MM.1S (cell line): ENCODE data around the gene CMC4.

Experiments used
- DNase-seq: peaks from one replicate; pipeline ENCODE4 v3.0.0-alpha.2; 2015
- H2AFZ ChIP-seq: fragments of 300-600 bp; sonication (generic); 2 replicates; pipeline ENCODE4 v1.6.0; 2016; ENCODE audit warnings: antibody characterized with exemption, low read length
- H3F3A ChIP-seq: fragments of 300-600 bp; sonication (generic); 2 replicates; pipeline ENCODE4 v1.6.1; 2016; ENCODE audit warnings: mild to moderate bottlenecking, antibody characterized with exemption, low read length, moderate library complexity, mixed read lengths; ENCODE audit not compliant: insufficient read depth
- H3K27ac ChIP-seq: fragments of 300-600 bp; sonication (generic); 2 replicates; pipeline ENCODE4 v1.5.1; 2016; ENCODE audit warnings: mild to moderate bottlenecking, low read length
- H3K27me3 ChIP-seq: fragments of 300-600 bp; sonication (generic); replicated peaks from 2 replicates; pipeline ENCODE4 v1.6.0; 2016; ENCODE audit warnings: low read length; ENCODE audit not compliant: insufficient read depth
- H3K36me3 ChIP-seq: fragments of 300-600 bp; sonication (generic); replicated peaks from 2 replicates; pipeline ENCODE4 v1.6.1; 2016; ENCODE audit warnings: mild to moderate bottlenecking, low read length, mixed read lengths; ENCODE audit not compliant: insufficient read depth
- H3K4me1 ChIP-seq: fragments of 300-600 bp; sonication (generic); 2 replicates; pipeline ENCODE4 v1.6.1; 2016; ENCODE audit warnings: low read length, mixed read lengths
- H3K4me2 ChIP-seq: fragments of 300-600 bp; sonication (generic); 2 replicates; pipeline ENCODE4 v1.6.0; 2016; ENCODE audit warnings: low read depth, low read length
- H3K4me3 ChIP-seq: fragments of 300-600 bp; sonication (generic); 2 replicates; pipeline ENCODE4 v1.5.1; 2016; ENCODE audit warnings: low read length, mixed read lengths
- H3K79me2 ChIP-seq: fragments of 300-600 bp; sonication (generic); 2 replicates; pipeline ENCODE4 v1.6.1; 2016; ENCODE audit warnings: mixed run types, low read length, mixed read lengths
- H3K9ac ChIP-seq: fragments of 300-600 bp; sonication (generic); 2 replicates; pipeline ENCODE4 v1.6.1; 2016; ENCODE audit warnings: low read length, mixed read lengths
- H3K9me2 ChIP-seq: fragments of 300-600 bp; sonication (generic); replicated peaks from 2 replicates; pipeline ENCODE4 v1.6.1; 2016; ENCODE audit warnings: mild to moderate bottlenecking, low read length, mixed read lengths; ENCODE audit not compliant: insufficient read depth
- H3K9me3 ChIP-seq: fragments of 300-600 bp; sonication (generic); replicated peaks from 2 replicates; pipeline ENCODE4 v1.6.1; 2016; ENCODE audit warnings: mild to moderate bottlenecking, low read length, mixed read lengths; ENCODE audit not compliant: insufficient read depth
- H4K20me1 ChIP-seq: fragments of 300-600 bp; sonication (generic); 2 replicates; pipeline ENCODE4 v1.6.1; 2016; ENCODE audit warnings: mild to moderate bottlenecking, low read length, moderate library complexity, mixed read lengths; ENCODE audit not compliant: insufficient read depth
- CTCF ChIP-seq: fragments of 300-600 bp; sonication (generic); IDR thresholded peaks from 2 replicates; pipeline ENCODE4 v1.5.1; 2016; ENCODE audit warnings: antibody characterized with exemption, low read length, mixed read lengths
- EZH2 ChIP-seq: fragments of 300-600 bp; sonication (generic); optimal IDR thresholded peaks from 2 replicates; pipeline ENCODE3; 2017; ENCODE audit warnings: low read depth, mild to moderate bottlenecking, antibody characterized with exemption, low read length, mixed read lengths
- EZH2phosphoT487 ChIP-seq: fragments of 300-600 bp; sonication (generic); IDR thresholded peaks from 2 replicates; pipeline ENCODE4 v1.6.1; 2018; ENCODE audit warnings: antibody characterized with exemption, low read length

CMC4 gene

GRCh38 chrX:155071694-155072280 lies 851 bp upstream of the CMC4 start:
- Histone ChIP-seq H3K9me3 (no peaks in the 10 kb centered on the region), H3K27ac (peak overlapping the region; percentile 51), H3K27me3 (no peaks in the 10 kb centered on the region), H3K9me2 (no peaks in the 10 kb centered on the region), H3K4me3 (peak overlapping the region; percentile 82), H3K9ac (peak overlapping the region; percentile 74), H3F3A (no peaks in the 10 kb centered on the region; the same call in 1 of the 2 replicates), H3K4me2 (peak overlapping the region; percentile 59), H3K4me1 (peaks cover 5% of the 10 kb centered on the region; the same call in 1 of the 2 replicates), H3K36me3 (no peaks in the 10 kb centered on the region), H3K79me2 (peaks cover 26% of the 10 kb centered on the region), H2AFZ (peak overlapping the region; percentile 65), H4K20me1 (no peaks in the 10 kb centered on the region)
- no peak for TF ChIP-seq EZH2
- no peak for TF ChIP-seq CTCF
- peak; percentile 10 for DNase-seq

- no peaks in the 10 kb centered on the region for H4K20me1 ChIP-seq
- H3K4me1 ChIP-seq: peaks cover 5% of the 10 kb centered on the region; the same call in 1 of the 2 replicates
- H3K27me3 ChIP-seq: no peaks in the 10 kb centered on the region
- H3K9ac ChIP-seq: peak overlapping the region; percentile 62
- no peak for TF ChIP-seq EZH2
- no peak for TF ChIP-seq EZH2phosphoT487
- TF ChIP-seq CTCF: no peak
- no peaks in the 10 kb centered on the region for H3K9me3 ChIP-seq
- H3K36me3 ChIP-seq: no peaks in the 10 kb centered on the region
- no peaks in the 10 kb centered on the region for H3K9me2 ChIP-seq
- H3K79me2 ChIP-seq: peaks cover 26% of the 10 kb centered on the region
- H2AFZ ChIP-seq: peak overlapping the region; percentile 69
- no peaks in the 10 kb centered on the region; the same call in 1 of the 2 replicates for H3F3A ChIP-seq
- H3K4me2 ChIP-seq: peak overlapping the region; percentile 61
- peak overlapping the region; percentile 23; the same call in 1 of the 2 replicates for H3K27ac ChIP-seq
- peak overlapping the region; percentile 66 for H3K4me3 ChIP-seq
- DNase-seq: no peak
Measured at GRCh38 chrX:155070663-155070974, 317 bp downstream of the CMC4 start.

- Histone ChIP-seq H3K79me2 (peaks cover 26% of the 10 kb centered on the region), H3K9me3 (no peaks in the 10 kb centered on the region), H3K36me3 (no peaks in the 10 kb centered on the region), H3K9ac (peak overlapping the region; percentile 62), H3K4me3 (peak overlapping the region; percentile 66), H3F3A (no peaks in the 10 kb centered on the region; the same call in 1 of the 2 replicates), H3K4me1 (peaks cover 5% of the 10 kb centered on the region; the same call in 1 of the 2 replicates), H2AFZ (peak overlapping the region; percentile 69; the same call in 1 of the 2 replicates), H3K9me2 (no peaks in the 10 kb centered on the region), H3K4me2 (peak overlapping the region; percentile 61), H3K27me3 (no peaks in the 10 kb centered on the region), H3K27ac (no peak overlapping the region), H4K20me1 (no peaks in the 10 kb centered on the region)
- DNase-seq: no peak
- TF ChIP-seq CTCF: no peak
Measured at GRCh38 chrX:155070038-155070437, 898 bp downstream of the CMC4 start.
